ENCODE measurements around the gene CLEC2D. TPM values are rescaled to one million over a fixed set of nuclear protein-coding genes. Genes with fewer than 3 reads are reported as not detected.

CLEC2D gene
- total and polyA plus RNA-seq, 8 donors: 8.9 to 41.7 (median 31.2) TPM

- intact Hi-C loops (cut with DNase I): no loop called here
- Histone ChIP-seq H3K4me3 (no peak overlapping the region), H3K9me3 (peaks cover 0 to 6% of the 10 kb centered on the region in 2 donors), H3K27me3 (no peaks in the 10 kb centered on the region), H3K36me3 (peaks cover 0 to 13% of the 10 kb centered on the region in 2 donors), H3K27ac (peak overlapping the region in 1 of 2 donors; percentile 29), H3K4me1 (peaks cover 0 to 30% of the 10 kb centered on the region in 2 donors)
- DNase-seq (no peak), ATAC-seq (no peak)
- no peak for TF ChIP-seq CTCF (IDR thresholded peaks at IDR 0.05)
Measured at GRCh38 chr12:9698681-9699080, 29.2 kb downstream of the CLEC2D start.

GRCh38 chr12:9699269-9699897 lies 29.9 kb downstream of the CLEC2D start:
- DNase-seq: no peak
- no peak for TF ChIP-seq CTCF (IDR thresholded peaks at IDR 0.05)
- Histone ChIP-seq H3K4me3 (no peak overlapping the region), H3K4me1 (peaks cover 0 to 29% of the 10 kb centered on the region in 2 donors), H3K27ac (peak overlapping the region in 1 of 2 donors; percentile 29), H3K27me3 (no peaks in the 10 kb centered on the region), H3K9me3 (peaks cover 0 to 6% of the 10 kb centered on the region in 2 donors), H3K36me3 (peaks cover 0 to 11% of the 10 kb centered on the region in 2 donors)
- no peak for ATAC-seq
- intact Hi-C loops (cut with DNase I): no loop called here

GRCh38 chr12:9699898-9700605 lies 30.5 kb downstream of the CLEC2D start:
- no peaks in the 10 kb centered on the region for H3K27me3 ChIP-seq
- peak overlapping the region in 1 of 2 donors; percentile 6 for H3K27ac ChIP-seq
- peaks cover 0 to 5% of the 10 kb centered on the region in 2 donors for H3K36me3 ChIP-seq
- ATAC-seq: peak; percentile 48
- intact Hi-C loops (cut with DNase I): no loop called here
- peaks cover 0 to 6% of the 10 kb centered on the region in 2 donors for H3K9me3 ChIP-seq
- no peak overlapping the region for H3K4me3 ChIP-seq
- peaks cover 0 to 22% of the 10 kb centered on the region in 2 donors for H3K4me1 ChIP-seq
- no peak for TF ChIP-seq CTCF (IDR thresholded peaks at IDR 0.05)
- no peak for DNase-seq

GRCh38 chr12:9700606-9700956 lies 31.1 kb downstream of the CLEC2D start:
- intact Hi-C loops (cut with DNase I): no loop called here
- H3K4me1 ChIP-seq: peaks cover 0 to 22% of the 10 kb centered on the region in 2 donors
- H3K4me3 ChIP-seq: no peak overlapping the region
- DNase-seq (no peak), ATAC-seq (no peak)
- H3K27me3 ChIP-seq: no peaks in the 10 kb centered on the region
- TF ChIP-seq CTCF (IDR thresholded peaks at IDR 0.05): no peak
- no peaks in the 10 kb centered on the region for H3K36me3 ChIP-seq
- peaks cover 0 to 6% of the 10 kb centered on the region in 2 donors for H3K9me3 ChIP-seq
- no peak overlapping the region for H3K27ac ChIP-seq

- no peak for DNase-seq
- H3K4me3 ChIP-seq: no peak overlapping the region
- H3K9me3 ChIP-seq: peaks cover 0 to 6% of the 10 kb centered on the region in 2 donors
- H3K36me3 ChIP-seq: no peaks in the 10 kb centered on the region
- intact Hi-C loops (cut with DNase I): no loop called here
- H3K4me1 ChIP-seq: peaks cover 0 to 29% of the 10 kb centered on the region in 2 donors
- no peaks in the 10 kb centered on the region for H3K27me3 ChIP-seq
- no peak overlapping the region for H3K27ac ChIP-seq
- ATAC-seq: no peak
- TF ChIP-seq CTCF (IDR thresholded peaks at IDR 0.05): no peak
Measured at GRCh38 chr12:9701380-9702154, 32.1 kb downstream of the CLEC2D start.
